ENCODE results near the gene ZNF3. TPM values are rescaled to one million over a fixed set of nuclear protein-coding genes. Genes with fewer than 3 reads are reported as not detected.
"Not testable (repeated sequence)": the region's sequence is repeated elsewhere in the genome, so short reads cannot be mapped to it uniquely, and the experiment has no call there.

The ZNF3 gene
- total RNA-seq, result 10 to 100 TPM; 14.6 to 23.8 (median 17.1) TPM
- 10 to 100 TPM; 11.2 to 26.4 (median 15.1) TPM for polyA plus RNA-seq
- long read RNA-seq, donor 1, partial matches to known transcripts, result 0 of 3 reads
- long read RNA-seq, donor 1, other reads (novel, unspliced or antisense), result 2 of 3 reads
- long read RNA-seq, donor 2, transcript ZNF3-207 (5 exons, 2,718 nt), result minor isoform, 6 of 54 reads
- long read RNA-seq, donor 2, transcript ZNF3-202 (6 exons, 2,799 nt), result major isoform, 21 of 54 reads
- long read RNA-seq, donor 2, partial matches to known transcripts, result 1 of 54 reads
- long read RNA-seq, donor 2, other reads (novel, unspliced or antisense), result 21 of 54 reads

DNA sequence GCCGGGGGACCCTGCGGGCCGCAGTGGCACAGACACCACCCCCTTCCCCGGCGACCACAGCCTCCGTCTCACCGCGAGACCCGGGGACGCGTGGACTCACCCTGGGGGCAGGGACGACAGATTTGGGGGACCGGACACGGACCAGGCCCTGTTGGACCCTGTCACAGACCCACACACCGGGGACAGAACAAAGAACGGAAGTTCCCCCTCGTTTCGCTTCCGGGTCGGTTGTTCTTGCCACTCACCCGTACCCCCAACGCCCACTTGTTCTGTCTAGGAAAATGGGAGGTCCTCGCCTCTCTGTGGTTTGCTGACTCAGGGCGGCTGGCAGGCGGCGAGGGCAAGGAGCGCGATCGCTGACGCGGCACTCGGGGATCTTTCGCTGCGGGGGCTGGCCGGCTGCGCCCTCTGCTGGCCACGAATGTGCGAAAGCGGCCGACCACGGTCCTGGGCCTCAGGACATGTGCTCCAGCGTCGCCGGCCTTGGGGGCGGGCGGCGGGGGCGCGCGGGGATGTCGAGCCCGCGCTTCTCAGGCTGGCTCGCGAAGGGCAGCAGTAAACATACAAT lies at the start of gene ZNF3:
Gene ZNF3, minus strand, starts transcription at position 189 of the 568 bp plus-strand sequence. CDS start 4,366 bp downstream, outside the sequence.
- Histone ChIP-seq H3K36me3 (ENCODE audit: insufficient read depth in 1 of 2, low read depth in 1 of 2) (peaks cover 3 to 32% of the 10 kb centered on the region in 2 donors), H3K27me3 (ENCODE audit: insufficient read depth in 3 of 3, low read length in 2 of 3) (no peaks in the 10 kb centered on the region), H3K4me3 (peak within 1 kb of the TSS; percentile 94), H3K4me1 (peaks cover 15% of the 10 kb centered on the region), H3K9me3 (no peaks in the 10 kb centered on the region), H3K27ac (peak within 1 kb of the TSS; percentile 92)
- peak; percentile 98 to 99 for DNase-seq
- intact Hi-C loops (cut with DNase I), result loop anchor here in 1 of 2 donors (2.0 kb wide), 1 partner anchor 63 kb away; no protein-coding TSS in a partner anchor
- TF ChIP-seq, protein P1, sequence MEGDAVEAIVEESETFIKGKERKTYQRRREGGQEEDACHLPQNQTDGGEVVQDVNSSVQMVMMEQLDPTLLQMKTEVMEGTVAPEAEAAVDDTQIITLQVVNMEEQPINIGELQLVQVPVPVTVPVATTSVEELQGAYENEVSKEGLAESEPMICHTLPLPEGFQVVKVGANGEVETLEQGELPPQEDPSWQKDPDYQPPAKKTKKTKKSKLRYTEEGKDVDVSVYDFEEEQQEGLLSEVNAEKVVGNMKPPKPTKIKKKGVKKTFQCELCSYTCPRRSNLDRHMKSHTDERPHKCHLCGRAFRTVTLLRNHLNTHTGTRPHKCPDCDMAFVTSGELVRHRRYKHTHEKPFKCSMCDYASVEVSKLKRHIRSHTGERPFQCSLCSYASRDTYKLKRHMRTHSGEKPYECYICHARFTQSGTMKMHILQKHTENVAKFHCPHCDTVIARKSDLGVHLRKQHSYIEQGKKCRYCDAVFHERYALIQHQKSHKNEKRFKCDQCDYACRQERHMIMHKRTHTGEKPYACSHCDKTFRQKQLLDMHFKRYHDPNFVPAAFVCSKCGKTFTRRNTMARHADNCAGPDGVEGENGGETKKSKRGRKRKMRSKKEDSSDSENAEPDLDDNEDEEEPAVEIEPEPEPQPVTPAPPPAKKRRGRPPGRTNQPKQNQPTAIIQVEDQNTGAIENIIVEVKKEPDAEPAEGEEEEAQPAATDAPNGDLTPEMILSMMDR (IDR thresholded peaks at IDR 0.05), result peak; percentile 93
- 0 to 1% (median 1%) methylated on average over 51 to 55 of the region's 55 CpGs for WGBS, 3 donors
- peak; percentile 94 to 97 (median 96) for ATAC-seq

DNA sequence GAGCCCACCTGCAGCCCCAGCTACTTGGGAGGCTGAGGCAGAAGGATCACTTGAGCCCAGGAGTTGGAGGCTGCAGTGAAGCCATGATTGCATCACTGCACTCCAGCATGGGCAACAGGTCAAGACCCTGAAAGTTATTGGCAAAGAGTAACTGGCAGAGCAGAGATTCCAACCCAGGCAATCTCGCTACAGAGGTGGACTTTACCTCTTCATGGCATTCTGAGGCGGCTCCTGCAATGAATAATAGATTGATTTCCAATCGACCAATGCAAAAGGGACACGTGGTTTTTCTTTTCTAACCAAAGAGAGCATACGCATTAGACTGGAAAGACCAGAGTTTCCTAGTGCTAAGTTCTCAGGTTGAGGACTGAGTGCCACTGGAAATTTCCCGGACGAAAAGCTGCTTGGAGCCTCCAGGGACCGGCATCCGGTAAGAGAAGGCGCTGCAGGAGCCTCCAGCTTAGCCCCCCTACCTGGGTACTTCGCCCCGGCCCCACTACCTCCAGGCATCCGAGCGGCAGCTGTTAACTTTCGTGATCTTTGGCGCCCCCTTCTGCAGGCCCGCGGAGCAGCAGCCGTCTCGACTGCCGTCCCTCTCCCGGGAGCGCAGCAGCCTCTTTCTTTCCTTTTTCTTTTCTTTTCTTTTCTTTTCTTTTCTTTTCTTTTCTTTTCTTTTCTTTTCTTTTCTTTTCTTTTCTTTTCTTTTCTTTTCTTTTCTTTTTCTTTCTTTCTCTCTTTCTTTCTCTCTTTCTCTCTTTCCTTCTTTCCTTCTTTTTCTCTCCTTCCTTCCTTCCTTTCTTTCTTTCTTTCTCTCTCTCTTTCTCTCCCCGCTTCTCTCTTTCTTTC lies 49.3 kb upstream of the ZNF3 start:
- no peaks in the 10 kb centered on the region for H3K9me3 ChIP-seq
- 13 to 14% (median 14%) methylated on average over 24 of the region's 24 CpGs for WGBS, 3 donors
- no peak overlapping the region for H3K27ac ChIP-seq
- TF ChIP-seq, protein P1 (IDR thresholded peaks at IDR 0.05), result peak; percentile 80
- peaks cover 12% of the 10 kb centered on the region for H3K4me1 ChIP-seq
- ATAC-seq, result no peak
- peak; percentile 75 to 88 for DNase-seq
- intact Hi-C loops (cut with DNase I), result no loop called here
- H3K4me3 ChIP-seq, result peak overlapping the region; percentile 12
- no peaks in the 10 kb centered on the region for H3K27me3 ChIP-seq (ENCODE audit: insufficient read depth in 3 of 3, low read length in 2 of 3)
- H3K36me3 ChIP-seq (ENCODE audit: insufficient read depth in 1 of 2, low read depth in 1 of 2), result no peaks in the 10 kb centered on the region

DNA sequence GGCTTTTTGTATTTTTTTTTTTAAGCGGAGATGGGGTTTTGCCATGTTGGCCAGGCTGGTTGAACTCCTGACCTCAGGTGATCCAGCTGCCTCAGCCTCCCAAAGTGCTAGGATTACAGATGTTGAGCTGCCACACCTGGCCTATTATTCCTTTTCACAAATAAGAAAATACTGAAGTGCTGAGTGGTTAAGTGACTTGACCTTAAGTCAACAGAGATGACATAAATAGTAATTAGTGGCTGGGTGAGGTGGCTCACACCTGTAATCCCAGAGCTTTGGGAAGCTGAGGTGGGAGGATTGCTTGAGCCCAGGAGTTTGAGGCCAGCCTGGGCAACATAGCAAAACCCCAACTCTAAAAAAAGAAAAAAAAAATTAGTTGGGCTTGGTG lies 48.7 kb upstream of the ZNF3 start:
- ATAC-seq; H3K27ac ChIP-seq; H3K27me3 ChIP-seq (ENCODE audit: insufficient read depth in 3 of 3, low read length in 2 of 3); DNase-seq; H3K36me3 ChIP-seq (ENCODE audit: insufficient read depth in 1 of 2, low read depth in 1 of 2); H3K9me3 ChIP-seq; H3K4me3 ChIP-seq; intact Hi-C loops (cut with DNase I): not testable (repeated sequence)
- WGBS, 3 donors, result 92 to 98% (median 92%) methylated on average over 1 of the region's 1 CpG
- peaks cover 17% of the 10 kb centered on the region for H3K4me1 ChIP-seq

DNA sequence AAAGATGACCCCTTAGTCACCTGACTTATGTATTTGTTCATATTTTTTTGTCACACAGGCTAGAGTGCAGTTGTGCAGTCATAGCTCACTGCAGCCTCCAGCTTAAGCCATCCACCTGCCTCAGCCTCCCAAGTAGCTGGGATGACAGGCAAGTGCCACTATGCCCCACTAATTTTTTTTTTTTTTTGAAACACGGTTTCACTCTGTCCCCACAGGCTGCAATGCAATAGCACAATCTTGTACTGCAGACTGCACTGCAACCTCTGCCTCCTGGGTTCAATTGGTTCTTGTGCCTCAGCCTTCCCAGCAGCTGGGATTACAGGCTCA lies 47.1 kb upstream of the ZNF3 start:
- H3K4me1 ChIP-seq, result peaks cover 17% of the 10 kb centered on the region
- H3K27me3 ChIP-seq (ENCODE audit: insufficient read depth in 3 of 3, low read length in 2 of 3), result no peaks in the 10 kb centered on the region
- DNase-seq, result no peak
- no peaks in the 10 kb centered on the region for H3K9me3 ChIP-seq
- H3K4me3 ChIP-seq, result no peak overlapping the region
- no peak overlapping the region for H3K27ac ChIP-seq
- no peaks in the 10 kb centered on the region for H3K36me3 ChIP-seq (ENCODE audit: insufficient read depth in 1 of 2, low read depth in 1 of 2)
- WGBS, 3 donors, result 50 to 68% (median 61%) methylated on average over 1 of the region's 1 CpG
- intact Hi-C loops (cut with DNase I), result loop anchor here (5.0 kb wide), 3 partner anchors 36 to 136 kb away; partner anchors contain the start of gene COPS6 (in 1 of the 2)
- ATAC-seq, result no peak
- TF ChIP-seq, protein P1 (IDR thresholded peaks at IDR 0.05), result no peak

All from psoas muscle (tissue), 8 donors.